ENCODE results near the gene FYB1.

The FYB1 gene

DNA sequence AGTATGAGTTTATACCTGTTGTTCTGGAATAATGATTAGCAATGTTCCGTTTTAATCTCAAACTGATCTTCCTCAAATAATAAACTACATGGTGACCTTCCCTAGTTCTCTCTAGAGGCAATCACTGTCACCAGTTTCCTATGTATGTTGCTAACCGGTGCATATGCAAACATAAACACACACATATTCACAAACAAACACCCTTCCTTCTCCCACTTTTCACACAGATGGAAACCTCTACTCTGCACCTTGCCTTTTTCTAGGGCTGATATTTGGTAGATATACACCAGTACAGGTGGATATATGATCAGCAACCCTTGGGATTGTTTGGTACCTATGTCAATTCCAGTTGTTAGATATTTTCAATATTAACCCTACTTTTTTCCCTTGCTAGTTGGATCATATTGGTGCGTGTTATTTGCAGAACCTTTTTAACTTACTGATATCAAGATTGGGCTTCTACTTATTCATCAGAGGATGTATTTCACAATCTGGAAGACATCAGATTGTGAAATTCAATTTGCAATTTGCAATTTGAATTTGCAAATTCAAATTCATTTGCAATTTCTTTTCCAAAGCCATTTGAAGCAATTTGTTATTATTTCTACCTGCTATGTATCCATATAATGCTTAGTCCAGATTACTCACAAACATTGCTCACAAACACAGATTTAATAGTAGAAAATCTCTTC, 12.6 kb downstream of the FYB1 start:
- peaks cover 3% of the 10 kb centered on the region for H3K4me1 ChIP-seq (ENCODE audit: control insufficient read depth, insufficient read depth, low read length)
- H3K4me3 ChIP-seq (ENCODE audit: low read length in 2 of 2) = no peak overlapping the region
- no peak overlapping the region for H3K9ac ChIP-seq (ENCODE audit: low read length in 2 of 2)
- no peak overlapping the region for H3K27ac ChIP-seq (ENCODE audit: low read length)
- H3K9me3 ChIP-seq (ENCODE audit: control insufficient read depth in 2 of 2, low read length in 2 of 2) = no peaks in the 10 kb centered on the region
- peaks cover 0 to 2% of the 10 kb centered on the region in 2 donors for H3K27me3 ChIP-seq (ENCODE audit: control insufficient read depth in 1 of 2, insufficient read depth in 2 of 2, low read length in 2 of 2)
- no peaks in the 10 kb centered on the region for H3K36me3 ChIP-seq (ENCODE audit: control insufficient read depth in 2 of 2, insufficient read depth in 2 of 2, low read length in 2 of 2)

DNA sequence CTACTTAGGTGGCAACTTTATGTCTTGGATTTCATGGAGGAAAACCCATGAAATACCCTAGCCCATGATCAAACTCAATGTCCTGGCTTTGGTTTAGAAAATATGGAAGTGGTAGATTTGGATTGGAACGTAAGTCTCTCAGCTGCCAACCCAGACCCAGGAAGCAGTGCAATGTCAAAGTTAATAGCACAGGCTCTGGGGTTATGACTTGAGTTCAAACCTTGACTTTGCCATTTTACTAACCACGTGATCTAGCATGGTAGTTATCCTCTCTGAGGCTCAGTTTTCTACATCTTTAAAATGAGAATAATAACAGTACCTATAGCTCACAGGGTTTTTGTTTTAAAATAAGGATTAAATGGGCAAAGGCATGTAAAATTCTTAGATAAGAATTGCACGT, 13.8 kb downstream of the FYB1 start:
- H3K36me3 ChIP-seq (ENCODE audit: control insufficient read depth in 2 of 2, insufficient read depth in 2 of 2, low read length in 2 of 2) = no peaks in the 10 kb centered on the region
- H3K4me1 ChIP-seq (ENCODE audit: control insufficient read depth, insufficient read depth, low read length) = peaks cover 3% of the 10 kb centered on the region
- H3K4me3 ChIP-seq (ENCODE audit: low read length in 2 of 2) = no peak overlapping the region
- no peaks in the 10 kb centered on the region for H3K9me3 ChIP-seq (ENCODE audit: control insufficient read depth in 2 of 2, low read length in 2 of 2)
- H3K27ac ChIP-seq (ENCODE audit: low read length) = no peak overlapping the region
- H3K9ac ChIP-seq (ENCODE audit: low read length in 2 of 2) = no peak overlapping the region
- peaks cover 0 to 2% of the 10 kb centered on the region in 2 donors for H3K27me3 ChIP-seq (ENCODE audit: control insufficient read depth in 1 of 2, insufficient read depth in 2 of 2, low read length in 2 of 2)

DNA sequence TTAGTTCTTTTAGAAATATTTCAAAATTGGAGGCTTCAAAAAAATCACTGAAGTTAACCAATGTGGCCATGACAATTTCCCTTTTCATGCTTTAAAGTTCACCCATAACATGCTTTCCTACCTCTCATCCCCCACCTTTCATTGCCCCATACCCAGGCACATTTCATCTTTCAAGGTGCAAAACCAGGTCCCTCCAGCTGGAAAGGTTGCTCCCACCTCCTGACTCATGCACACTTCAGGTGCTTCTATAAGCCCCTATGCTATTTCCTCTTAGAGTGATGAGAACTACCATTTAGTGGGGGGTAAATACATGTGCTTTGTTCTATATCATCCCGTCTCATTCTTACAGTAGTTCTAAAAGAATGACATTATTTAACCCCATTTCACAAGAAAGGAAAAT, 15.4 kb downstream of the FYB1 start:
- Histone ChIP-seq H3K4me1 (ENCODE audit: control insufficient read depth, insufficient read depth, low read length) (no peaks in the 10 kb centered on the region), H3K4me3 (ENCODE audit: low read length in 2 of 2) (no peak overlapping the region), H3K27me3 (ENCODE audit: control insufficient read depth in 1 of 2, insufficient read depth in 2 of 2, low read length in 2 of 2) (no peaks in the 10 kb centered on the region), H3K36me3 (ENCODE audit: control insufficient read depth in 2 of 2, insufficient read depth in 2 of 2, low read length in 2 of 2) (no peaks in the 10 kb centered on the region), H3K9ac (ENCODE audit: low read length in 2 of 2) (no peak overlapping the region), H3K27ac (ENCODE audit: low read length) (no peak overlapping the region), H3K9me3 (ENCODE audit: control insufficient read depth in 2 of 2, low read length in 2 of 2) (no peaks in the 10 kb centered on the region)

DNA sequence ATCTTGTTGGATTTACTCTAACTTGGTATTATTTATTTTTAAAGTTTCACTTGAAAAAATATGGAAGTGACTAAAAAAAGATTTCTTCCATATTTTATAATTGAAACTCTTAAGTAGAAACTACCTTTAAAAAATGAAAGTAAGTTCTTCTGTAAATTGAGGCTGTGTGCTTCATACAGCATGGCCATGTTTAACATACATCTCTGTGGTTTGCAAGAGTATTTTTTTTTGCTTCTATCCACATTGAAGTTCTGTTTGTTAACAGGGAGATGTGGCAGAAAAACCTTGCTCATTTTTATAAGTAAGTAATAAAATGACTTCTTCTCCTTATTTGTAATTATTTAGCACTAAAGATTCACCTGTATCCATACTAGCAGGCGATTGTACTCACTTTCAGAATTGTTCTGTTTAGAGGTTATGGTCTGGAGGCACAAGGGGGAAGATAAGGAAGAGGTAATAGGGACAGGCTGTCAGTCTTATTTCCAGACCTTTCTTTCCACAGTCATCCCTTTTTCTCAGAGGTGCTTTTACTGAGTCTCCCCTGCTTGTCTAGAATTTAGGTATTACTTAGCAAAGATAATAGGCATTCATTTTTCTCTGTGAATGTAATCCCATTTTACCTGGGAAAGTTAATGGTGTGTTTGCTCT, 16.0 kb downstream of the FYB1 start:
- H3K4me1 ChIP-seq (ENCODE audit: control insufficient read depth, insufficient read depth, low read length) = no peaks in the 10 kb centered on the region
- no peaks in the 10 kb centered on the region for H3K27me3 ChIP-seq (ENCODE audit: control insufficient read depth in 1 of 2, insufficient read depth in 2 of 2, low read length in 2 of 2)
- H3K36me3 ChIP-seq (ENCODE audit: control insufficient read depth in 2 of 2, insufficient read depth in 2 of 2, low read length in 2 of 2) = no peaks in the 10 kb centered on the region
- no peak overlapping the region for H3K4me3 ChIP-seq (ENCODE audit: low read length in 2 of 2)
- H3K27ac ChIP-seq (ENCODE audit: low read length) = no peak overlapping the region
- H3K9ac ChIP-seq (ENCODE audit: low read length in 2 of 2) = no peak overlapping the region
- H3K9me3 ChIP-seq (ENCODE audit: control insufficient read depth in 2 of 2, low read length in 2 of 2) = no peaks in the 10 kb centered on the region

DNA sequence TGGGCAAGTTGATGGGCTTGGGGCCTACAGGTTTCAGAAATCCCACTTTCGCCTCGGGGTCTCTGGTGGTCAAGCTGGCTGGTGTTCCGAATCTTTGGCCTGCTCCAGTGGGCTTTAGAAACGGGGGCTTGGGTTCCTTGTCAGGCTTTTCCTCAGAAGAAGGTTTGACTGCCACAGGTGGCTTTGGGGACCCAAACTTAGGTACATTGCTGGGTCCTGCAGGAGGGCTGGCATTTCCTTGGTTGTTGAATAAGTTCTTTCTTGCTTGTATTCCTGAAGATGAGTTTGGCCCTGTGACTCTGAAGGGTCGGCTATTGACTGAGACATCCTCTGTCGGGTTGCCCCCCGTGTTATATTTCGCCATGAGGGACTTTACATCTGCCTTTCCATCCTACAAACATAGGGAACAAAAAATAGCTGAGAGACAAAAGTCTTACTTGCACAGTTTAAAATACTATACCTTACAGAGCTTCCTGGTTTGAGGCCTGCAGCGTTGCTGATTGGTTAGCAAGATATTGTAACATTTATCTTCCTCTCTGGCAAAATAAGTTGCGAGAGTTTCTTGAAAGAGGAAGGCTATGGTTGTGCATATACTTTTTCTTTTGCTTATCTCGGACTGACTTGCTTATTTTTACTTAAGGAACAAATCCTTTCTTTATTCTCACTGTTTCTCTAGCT, 16.6 kb downstream of the FYB1 start:
- H3K27me3 ChIP-seq (ENCODE audit: control insufficient read depth in 1 of 2, insufficient read depth in 2 of 2, low read length in 2 of 2) = no peaks in the 10 kb centered on the region
- H3K4me1 ChIP-seq (ENCODE audit: control insufficient read depth, insufficient read depth, low read length) = no peaks in the 10 kb centered on the region
- H3K9ac ChIP-seq (ENCODE audit: low read length in 2 of 2) = no peak overlapping the region
- H3K36me3 ChIP-seq (ENCODE audit: control insufficient read depth in 2 of 2, insufficient read depth in 2 of 2, low read length in 2 of 2) = no peaks in the 10 kb centered on the region
- H3K9me3 ChIP-seq (ENCODE audit: control insufficient read depth in 2 of 2, low read length in 2 of 2) = no peaks in the 10 kb centered on the region
- H3K27ac ChIP-seq (ENCODE audit: low read length) = no peak overlapping the region
- H3K4me3 ChIP-seq (ENCODE audit: low read length in 2 of 2) = no peak overlapping the region

DNA sequence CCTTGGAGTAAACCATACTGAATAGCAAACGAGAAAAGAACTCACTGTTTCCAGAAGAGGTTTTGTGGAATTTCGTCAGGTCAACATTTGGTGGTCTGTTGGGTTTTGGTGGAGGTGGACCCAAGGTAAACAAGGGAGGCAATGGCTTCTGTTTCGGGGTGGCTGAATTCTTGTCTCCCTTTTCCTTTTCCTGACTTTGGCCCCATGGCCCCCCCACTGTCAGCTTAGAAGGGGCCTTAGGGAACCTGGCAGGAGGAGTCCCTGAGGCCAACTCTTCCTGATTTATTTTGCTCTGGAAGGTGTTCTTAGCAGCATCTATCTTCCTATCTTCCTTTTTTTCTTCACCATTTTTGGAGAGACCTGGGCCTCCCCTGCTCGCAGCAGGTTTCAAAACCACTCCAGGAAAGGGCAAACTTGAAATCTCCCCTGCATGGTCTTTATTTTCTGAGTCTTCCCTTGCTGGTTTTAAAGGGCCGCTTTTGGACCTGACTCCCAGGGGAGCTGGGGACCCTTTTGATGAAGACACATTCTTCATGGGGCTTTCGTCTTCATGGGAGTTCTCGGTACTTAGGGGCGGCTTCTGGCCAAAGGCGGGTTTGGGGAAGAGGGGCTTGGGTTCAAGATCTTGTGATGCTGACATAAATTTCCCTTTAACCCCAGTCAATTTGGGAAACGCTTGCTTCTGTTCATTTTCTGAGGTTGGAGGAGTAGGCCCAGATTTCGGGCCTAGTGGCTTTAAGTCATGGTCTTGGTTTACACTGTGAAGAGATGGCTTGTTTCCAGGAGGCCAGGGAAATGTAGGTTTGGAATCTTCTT, 17.4 kb downstream of the FYB1 start:
- Histone ChIP-seq H3K4me3 (ENCODE audit: low read length in 2 of 2) (no peak overlapping the region), H3K9me3 (ENCODE audit: control insufficient read depth in 2 of 2, low read length in 2 of 2) (no peaks in the 10 kb centered on the region), H3K27me3 (ENCODE audit: control insufficient read depth in 1 of 2, insufficient read depth in 2 of 2, low read length in 2 of 2) (no peaks in the 10 kb centered on the region), H3K4me1 (ENCODE audit: control insufficient read depth, insufficient read depth, low read length) (no peaks in the 10 kb centered on the region), H3K36me3 (ENCODE audit: control insufficient read depth in 2 of 2, insufficient read depth in 2 of 2, low read length in 2 of 2) (no peaks in the 10 kb centered on the region), H3K27ac (ENCODE audit: low read length) (no peak overlapping the region), H3K9ac (ENCODE audit: low read length in 2 of 2) (no peak overlapping the region)

DNA sequence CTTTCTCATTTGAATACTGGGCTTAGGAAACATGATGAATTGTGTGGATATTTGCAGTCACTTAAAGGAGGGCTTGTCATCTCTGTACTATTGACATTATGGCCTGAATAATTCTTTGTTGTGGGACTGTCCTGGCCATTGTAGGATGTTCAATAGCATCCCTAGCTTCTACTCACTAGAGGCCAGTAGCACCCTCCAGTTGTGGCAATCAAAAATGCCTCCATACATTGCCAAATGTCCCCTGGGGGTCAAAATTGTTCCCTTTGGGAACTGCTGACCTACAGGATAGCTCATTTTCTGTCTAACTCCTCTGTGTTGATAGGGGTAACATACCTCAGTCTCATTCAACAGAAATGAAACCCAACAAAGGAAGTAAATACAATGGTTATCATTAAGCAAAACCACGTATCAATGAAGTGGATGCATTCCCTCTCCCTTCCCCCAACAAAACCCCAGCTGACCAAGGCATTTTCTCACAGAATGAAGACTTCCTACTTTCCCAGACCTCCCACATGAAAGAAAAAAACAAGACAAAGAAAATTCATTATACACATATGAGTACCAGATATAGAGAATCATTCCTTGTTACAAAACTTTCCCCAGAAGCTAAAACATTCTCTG, 18.1 kb downstream of the FYB1 start:
- H3K9me3 ChIP-seq (ENCODE audit: control insufficient read depth in 2 of 2, low read length in 2 of 2) = no peaks in the 10 kb centered on the region
- no peak overlapping the region for H3K9ac ChIP-seq (ENCODE audit: low read length in 2 of 2)
- H3K4me1 ChIP-seq (ENCODE audit: control insufficient read depth, insufficient read depth, low read length) = no peaks in the 10 kb centered on the region
- H3K27me3 ChIP-seq (ENCODE audit: control insufficient read depth in 1 of 2, insufficient read depth in 2 of 2, low read length in 2 of 2) = no peaks in the 10 kb centered on the region
- H3K36me3 ChIP-seq (ENCODE audit: control insufficient read depth in 2 of 2, insufficient read depth in 2 of 2, low read length in 2 of 2) = no peaks in the 10 kb centered on the region
- H3K4me3 ChIP-seq (ENCODE audit: low read length in 2 of 2) = no peak overlapping the region
- H3K27ac ChIP-seq (ENCODE audit: low read length) = no peak overlapping the region

DNA sequence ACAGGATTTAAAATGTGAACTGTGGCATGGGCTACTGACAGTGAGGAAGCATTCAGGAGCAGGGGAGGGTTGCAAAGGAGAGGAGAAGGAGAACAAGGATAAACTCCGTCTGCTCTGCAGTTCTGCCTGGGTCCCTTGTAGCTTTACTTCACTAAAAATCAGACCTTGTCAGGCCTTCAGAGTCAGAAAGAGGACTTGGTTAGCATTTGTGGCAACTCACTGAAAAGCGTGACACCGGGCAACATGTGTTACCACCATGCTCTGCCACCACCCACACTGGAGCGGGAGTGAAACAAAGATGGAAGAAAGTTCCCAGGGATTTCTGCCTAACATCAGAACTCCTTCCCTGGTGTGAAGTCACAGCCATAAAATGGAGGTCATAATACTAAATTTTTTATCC, 19.3 kb downstream of the FYB1 start:
- Histone ChIP-seq H3K4me3 (ENCODE audit: low read length in 2 of 2) (no peak overlapping the region), H3K27ac (ENCODE audit: low read length) (no peak overlapping the region), H3K9ac (ENCODE audit: low read length in 2 of 2) (no peak overlapping the region), H3K27me3 (ENCODE audit: control insufficient read depth in 1 of 2, insufficient read depth in 2 of 2, low read length in 2 of 2) (no peaks in the 10 kb centered on the region), H3K36me3 (ENCODE audit: control insufficient read depth in 2 of 2, insufficient read depth in 2 of 2, low read length in 2 of 2) (no peaks in the 10 kb centered on the region), H3K9me3 (ENCODE audit: control insufficient read depth in 2 of 2, low read length in 2 of 2) (no peaks in the 10 kb centered on the region), H3K4me1 (ENCODE audit: control insufficient read depth, insufficient read depth, low read length) (no peaks in the 10 kb centered on the region)

DNA sequence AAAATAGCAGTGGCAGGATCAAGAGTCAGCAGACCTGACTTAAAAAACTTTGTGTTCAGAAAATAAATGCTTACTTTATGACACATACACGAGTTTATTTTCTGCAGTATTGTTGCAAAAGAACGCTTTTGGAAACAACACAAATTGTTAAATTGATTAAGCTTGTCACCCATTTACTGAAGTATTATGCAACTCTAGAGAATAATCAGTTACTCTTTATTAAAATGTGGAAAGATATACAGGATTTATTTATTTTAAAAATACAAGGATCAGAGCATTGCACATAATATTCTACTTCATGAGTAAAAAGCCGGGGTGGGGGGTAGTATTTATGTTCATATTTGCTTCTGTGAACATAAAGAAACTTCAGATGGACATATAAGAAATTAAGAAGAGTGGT, 20.0 kb downstream of the FYB1 start:
- H3K9me3 ChIP-seq (ENCODE audit: control insufficient read depth in 2 of 2, low read length in 2 of 2) = no peaks in the 10 kb centered on the region
- H3K9ac ChIP-seq (ENCODE audit: low read length in 2 of 2) = no peak overlapping the region
- no peaks in the 10 kb centered on the region for H3K27me3 ChIP-seq (ENCODE audit: control insufficient read depth in 1 of 2, insufficient read depth in 2 of 2, low read length in 2 of 2)
- H3K27ac ChIP-seq (ENCODE audit: low read length) = no peak overlapping the region
- no peak overlapping the region for H3K4me3 ChIP-seq (ENCODE audit: low read length in 2 of 2)
- H3K36me3 ChIP-seq (ENCODE audit: control insufficient read depth in 2 of 2, insufficient read depth in 2 of 2, low read length in 2 of 2) = no peaks in the 10 kb centered on the region
- H3K4me1 ChIP-seq (ENCODE audit: control insufficient read depth, insufficient read depth, low read length) = no peaks in the 10 kb centered on the region

DNA sequence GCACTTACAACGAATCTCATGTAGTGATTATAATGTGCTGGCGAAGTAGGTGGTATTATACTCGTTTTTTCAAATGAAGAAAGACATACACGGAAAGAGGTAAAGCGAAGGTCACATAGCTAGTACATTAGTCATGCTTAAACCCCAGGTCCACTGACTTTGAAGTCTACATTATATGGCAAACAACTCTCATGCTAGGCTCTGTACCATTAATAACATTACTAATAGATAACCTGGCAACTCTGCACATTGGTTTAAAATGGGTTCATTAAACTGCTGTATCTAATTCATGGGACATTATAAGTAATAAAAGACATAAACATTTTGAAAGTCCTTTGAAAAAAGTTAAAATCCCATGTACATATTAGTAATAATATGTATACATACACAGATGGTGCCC, 21.2 kb downstream of the FYB1 start:
- Histone ChIP-seq H3K9me3 (ENCODE audit: control insufficient read depth in 2 of 2, low read length in 2 of 2) (no peaks in the 10 kb centered on the region), H3K27ac (ENCODE audit: low read length) (no peak overlapping the region), H3K27me3 (ENCODE audit: control insufficient read depth in 1 of 2, insufficient read depth in 2 of 2, low read length in 2 of 2) (no peaks in the 10 kb centered on the region), H3K4me3 (ENCODE audit: low read length in 2 of 2) (no peak overlapping the region), H3K9ac (ENCODE audit: low read length in 2 of 2) (no peak overlapping the region), H3K4me1 (ENCODE audit: control insufficient read depth, insufficient read depth, low read length) (no peaks in the 10 kb centered on the region), H3K36me3 (ENCODE audit: control insufficient read depth in 2 of 2, insufficient read depth in 2 of 2, low read length in 2 of 2) (no peaks in the 10 kb centered on the region)

Data from stomach smooth muscle (tissue), 2 donors.